ENCODE measurements around the gene APOBEC4.

APOBEC4 gene

DNA sequence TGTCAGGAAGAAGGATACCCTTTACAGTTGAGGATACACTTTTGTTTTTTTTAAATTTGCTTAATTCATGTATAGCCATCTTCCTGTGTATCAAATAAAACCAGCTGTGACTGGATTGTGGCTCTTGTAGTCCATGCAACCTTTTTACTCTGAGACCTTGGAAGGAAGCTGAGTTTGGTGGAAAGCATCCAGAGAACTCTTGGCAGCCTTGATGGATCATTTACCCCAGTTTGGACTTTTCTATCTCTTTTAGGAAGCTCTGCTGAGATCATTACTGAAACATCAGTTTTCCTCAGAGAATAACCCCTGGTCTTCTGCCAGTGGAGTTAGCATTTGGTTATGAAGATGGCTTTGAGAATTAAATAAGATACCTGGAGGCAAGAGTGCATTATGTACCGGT, 21.2 kb upstream of the APOBEC4 start:
- no peak for DNase-seq

DNA sequence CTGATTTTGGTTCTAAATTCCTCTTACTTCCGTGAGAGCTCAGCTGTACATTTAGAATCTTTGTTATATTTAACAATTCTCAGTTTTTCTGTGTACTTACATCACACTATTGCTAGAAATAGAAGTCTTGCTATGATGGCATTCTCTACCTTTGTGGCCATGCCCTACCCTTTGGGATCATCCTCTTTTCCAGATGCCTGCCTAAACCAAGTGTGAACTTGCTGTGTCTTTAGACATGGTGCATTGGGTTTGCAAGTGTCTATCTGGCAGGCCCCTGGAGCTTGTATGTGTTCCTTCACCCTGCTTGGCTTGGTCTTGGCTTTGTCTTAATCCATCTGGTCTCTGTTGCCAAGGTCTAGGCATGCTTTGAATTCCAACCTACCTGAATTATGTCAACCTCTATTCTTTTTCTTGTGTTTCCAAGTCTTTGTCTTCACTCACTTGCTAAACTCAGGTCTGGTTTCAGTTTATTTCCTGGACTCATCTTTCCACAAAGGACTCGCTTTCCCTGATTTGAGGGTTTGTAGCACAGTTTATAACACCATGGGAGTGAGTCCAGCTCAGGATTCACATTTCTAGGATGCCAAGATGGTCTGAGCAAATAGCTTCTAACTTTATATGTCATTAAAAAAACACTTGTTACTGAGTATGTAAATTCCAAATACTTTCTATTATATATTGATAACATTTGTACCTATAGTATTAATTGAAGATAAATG, 20.6 kb upstream of the APOBEC4 start:
- DNase-seq, result no peak

DNA sequence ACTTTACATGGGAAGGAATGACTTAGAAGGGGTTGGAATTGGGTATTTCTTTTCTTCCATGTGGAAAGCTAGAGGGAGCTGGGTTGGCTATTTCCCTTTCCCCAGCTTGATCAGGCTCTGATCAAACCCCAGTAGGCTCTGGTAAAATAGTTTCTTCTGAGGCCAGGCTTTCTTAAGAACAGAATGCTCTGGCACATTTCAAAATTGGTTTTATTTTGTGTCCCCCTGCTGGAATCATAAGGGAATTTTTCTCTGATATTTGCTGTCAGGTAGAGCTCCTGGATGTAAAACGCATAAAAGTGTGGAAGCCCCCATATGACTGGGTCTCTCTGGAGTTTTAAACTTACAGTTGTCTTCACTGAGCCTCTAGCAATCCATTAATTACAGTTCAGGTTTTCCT, 17.1 kb upstream of the APOBEC4 start:
- no peak for DNase-seq

DNA sequence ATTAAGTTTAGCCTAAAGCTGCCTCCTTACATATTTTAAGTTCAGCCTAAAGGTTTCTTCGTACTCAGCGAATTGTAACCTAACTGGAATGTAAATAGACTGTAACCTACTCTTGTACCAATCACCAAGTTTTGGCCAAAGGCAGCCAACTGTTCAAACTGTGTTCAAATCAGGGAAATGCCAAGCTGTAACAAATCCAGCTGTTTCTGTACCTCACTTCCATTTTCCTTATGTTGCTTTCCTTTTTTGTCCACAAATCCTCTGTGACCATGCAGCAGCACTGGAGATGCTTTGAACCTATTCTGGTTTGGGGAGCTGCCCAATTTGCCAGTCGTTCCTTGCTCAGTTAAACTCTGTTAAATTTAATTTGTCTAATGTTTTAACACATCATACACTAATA, 3.2 kb upstream of the APOBEC4 start:
- DNase-seq, result no peak

DNA sequence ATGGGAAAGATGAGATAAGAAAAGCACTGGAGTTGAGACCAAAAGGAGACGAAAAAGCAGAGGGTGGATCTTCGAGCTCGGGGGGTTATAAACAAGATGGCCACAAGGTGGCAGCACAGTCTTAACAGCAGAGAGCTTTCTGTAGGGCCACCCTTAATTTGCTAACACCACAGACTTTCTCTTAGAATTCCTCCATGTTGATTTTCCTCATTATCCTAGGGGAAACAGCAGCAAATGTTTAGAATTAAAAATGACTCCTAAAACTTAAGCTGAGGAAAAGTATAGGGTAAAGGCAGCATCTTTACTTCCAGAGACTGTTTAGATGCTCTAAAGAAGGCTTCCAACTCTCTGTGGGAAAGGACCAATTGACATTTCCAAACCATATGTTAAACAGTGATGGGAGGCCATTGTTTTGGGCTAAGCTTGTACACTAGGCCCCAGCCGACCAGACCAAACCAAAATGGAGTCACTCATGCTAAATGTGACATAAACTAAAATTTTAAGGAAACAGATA, 2.5 kb upstream of the APOBEC4 start:
- peak; percentile 34 to 64 (median 52) for DNase-seq

DNA sequence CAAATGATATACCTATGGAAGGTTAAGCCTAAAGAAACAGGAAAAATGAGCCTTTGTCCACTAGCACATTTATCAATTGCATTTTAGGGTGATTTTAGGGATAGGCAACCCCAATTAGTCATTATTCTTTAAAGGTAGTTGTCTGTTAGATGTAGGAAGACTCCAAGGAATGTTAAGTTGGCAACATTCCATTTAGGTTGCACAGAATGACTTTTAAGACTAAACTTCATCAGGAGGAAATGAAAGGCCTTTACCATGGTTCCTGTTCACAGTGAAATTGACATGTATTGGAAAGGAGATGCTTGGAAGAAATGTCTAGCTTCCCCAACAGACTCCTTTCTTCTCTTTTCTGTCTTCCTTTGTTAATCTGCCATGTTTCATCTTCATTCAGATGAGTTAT, 1.6 kb upstream of the APOBEC4 start:
- DNase-seq, result no peak

DNA sequence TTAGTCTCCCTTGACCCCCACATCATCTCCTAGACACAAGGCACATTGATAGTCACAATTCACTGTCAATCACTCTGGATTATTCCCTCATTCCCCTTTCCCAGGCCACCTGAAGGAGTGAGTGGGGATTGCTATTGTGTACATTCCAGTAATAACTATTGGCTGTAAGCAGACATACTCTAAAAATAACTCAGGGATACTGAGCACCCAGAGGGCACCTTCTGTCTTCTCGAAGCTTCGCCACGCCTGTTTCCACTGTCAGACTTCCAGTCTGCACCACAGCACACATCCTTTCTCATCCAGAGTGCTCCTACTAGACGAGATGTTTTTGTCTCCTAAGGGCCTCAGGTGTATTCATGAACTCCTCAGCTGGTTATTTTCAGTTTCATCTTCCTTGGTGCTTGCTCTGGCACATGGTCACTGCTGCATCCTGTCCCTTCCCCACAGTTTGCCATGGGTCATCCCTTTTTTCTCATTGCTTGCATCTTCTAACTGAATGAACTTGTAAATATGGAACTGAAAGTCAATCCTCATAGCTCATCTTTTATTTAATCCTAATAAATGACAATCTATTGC, 848 bp upstream of the APOBEC4 start:
- DNase-seq, result no peak

DNA sequence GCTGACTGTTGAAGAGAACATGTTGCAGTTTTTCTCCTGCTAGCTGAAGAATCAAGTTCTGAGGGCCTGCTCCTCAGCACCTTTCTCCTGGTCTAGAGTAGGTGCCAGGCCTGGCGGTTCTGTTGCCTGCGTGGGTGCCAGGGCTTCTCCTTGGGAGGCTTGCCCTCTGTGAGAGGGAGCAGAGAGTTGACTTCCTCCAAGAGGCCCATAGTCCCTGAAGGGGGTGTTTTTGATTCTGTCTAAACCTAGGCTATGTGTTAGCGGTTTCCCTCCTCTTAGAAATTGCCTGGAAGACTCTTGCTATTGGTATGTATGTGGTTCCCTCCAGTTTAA, 312 bp upstream of the APOBEC4 start:
- no peak for DNase-seq

DNA sequence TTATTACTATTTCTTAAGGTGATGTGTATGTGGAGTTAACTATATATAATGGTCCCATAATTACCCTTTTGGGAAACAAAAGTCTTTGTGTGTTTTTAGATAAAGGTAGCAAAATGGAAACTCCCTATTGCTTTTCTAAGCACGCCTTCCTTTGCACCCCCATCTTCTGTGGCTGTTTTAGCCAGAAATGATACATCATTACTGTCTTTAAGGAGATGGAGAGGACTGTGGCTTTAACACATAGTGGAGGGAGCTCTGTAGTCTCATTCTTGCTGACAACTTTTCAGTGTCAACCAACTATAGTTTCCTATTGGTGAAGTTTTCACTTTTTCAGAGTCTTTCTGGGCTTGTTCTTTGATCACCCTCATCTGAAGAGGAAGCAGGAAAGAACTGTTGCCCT, 1.0 kb downstream of the APOBEC4 start:
- no peak for DNase-seq

DNA sequence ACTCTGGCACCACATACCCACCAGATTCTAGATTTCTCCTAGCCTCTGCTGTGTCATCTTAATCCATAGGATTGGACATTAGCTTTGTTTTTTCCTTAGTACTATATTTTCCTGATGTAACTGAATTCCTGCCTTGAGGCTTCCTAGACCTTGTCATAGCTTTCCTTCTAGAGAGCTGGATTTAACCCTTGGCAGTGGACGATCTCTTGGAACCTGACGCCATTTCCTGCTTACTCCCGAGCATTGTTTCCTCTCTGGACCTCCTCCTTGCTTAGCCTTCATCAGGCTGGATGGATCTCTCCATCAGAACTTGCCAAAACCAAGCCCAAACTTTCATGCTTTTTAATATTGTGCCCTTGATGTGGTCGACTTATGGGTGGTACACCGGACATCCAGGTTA, 1.5 kb downstream of the APOBEC4 start:
- no peak for DNase-seq

DNA sequence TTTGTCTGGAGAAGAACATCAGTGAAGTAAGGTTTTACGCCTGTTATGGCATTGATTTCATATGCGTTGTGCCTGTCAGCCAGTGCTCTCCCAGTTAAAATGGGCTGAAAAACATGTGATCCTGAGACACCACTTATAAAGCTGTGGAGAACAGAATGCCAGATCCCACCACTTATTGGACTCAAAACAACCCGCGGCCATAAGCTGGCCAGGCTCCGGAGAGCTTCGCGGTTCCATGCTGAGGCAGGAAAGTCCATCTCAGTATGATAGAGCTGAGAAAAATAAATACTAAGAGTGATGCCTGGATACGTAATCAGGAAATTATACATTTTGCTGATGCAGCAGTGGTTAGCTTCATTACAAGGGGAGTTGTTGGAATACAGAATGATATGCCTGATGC, 5.1 kb downstream of the APOBEC4 start:
- DNase-seq, result no peak

DNA sequence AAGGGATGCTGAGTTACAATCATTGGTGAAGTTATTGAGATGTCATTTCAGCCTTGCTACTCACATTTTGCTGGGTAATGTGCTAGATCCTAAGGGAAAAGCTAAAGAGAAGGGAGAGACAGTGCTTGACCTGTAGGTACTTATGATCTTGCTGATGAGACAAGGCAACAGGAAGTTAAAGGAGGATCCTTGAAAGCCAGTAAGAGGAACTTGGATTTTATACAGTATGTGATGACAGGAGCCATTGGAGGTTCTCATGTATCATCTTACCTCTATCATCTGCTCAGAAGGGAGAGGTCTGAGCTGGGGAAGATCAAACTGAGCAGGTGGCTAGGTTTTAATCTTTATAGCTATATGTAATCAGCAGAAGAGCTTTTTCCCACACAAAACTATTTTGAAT, 6.3 kb downstream of the APOBEC4 start:
- DNase-seq, result no peak

DNA sequence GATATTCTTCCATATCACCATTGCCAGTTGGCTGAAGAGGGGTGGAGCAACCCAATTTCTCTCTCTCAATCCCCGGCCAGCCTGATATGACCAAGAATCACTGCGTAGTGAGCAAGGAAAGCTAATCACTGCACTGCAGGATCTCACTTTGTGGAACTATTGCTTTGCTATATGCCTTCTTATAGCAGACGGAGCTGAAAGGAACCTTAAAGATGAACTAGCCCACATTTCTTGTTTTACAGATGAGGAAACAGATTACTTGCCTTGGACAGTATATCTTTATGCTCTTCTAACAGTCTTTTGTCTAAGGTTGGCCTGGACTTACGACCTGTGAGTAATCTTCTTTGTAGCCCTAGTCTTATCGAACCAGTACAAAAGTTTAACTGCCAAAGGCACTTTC, 7.6 kb downstream of the APOBEC4 start:
- DNase-seq, result no peak

DNA sequence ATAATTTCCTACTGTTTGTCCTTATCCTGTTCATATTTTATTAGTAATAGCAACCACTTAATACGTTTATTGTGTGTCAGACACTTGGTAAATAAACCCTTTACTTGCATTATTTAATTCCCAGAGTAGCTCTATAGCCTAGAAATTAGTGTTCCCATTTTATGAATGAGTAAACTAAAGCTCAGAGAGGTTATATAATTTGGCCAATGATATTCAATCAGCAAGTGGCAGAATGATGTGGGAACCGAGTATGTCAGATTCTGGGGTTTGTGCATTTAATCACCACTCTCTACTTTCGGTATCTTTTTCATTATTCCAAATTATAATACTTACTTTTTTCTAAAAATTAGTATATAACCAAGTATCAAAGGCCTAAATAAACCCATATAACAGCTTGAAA, 10.9 kb downstream of the APOBEC4 start:
- DNase-seq, result no peak

DNA sequence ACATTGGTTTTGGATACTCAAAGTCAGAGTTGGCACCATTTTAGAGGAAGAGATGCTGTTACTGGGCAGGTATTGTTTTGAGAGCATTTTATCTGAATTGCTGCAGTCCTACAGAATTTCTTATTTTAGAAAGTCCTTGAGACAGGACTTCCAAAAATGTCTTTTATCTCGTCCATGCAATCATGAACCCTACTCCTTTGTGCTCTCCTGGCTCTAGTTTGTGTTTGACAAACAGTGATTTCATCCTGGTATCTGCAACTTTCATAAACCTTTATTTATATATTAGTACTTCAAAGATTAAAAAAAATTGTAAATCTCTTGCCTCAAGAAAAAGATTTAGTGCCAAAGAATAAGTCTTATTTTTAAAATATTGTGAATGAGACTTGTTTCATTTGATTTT, 12.9 kb downstream of the APOBEC4 start:
- no peak for DNase-seq

DNA sequence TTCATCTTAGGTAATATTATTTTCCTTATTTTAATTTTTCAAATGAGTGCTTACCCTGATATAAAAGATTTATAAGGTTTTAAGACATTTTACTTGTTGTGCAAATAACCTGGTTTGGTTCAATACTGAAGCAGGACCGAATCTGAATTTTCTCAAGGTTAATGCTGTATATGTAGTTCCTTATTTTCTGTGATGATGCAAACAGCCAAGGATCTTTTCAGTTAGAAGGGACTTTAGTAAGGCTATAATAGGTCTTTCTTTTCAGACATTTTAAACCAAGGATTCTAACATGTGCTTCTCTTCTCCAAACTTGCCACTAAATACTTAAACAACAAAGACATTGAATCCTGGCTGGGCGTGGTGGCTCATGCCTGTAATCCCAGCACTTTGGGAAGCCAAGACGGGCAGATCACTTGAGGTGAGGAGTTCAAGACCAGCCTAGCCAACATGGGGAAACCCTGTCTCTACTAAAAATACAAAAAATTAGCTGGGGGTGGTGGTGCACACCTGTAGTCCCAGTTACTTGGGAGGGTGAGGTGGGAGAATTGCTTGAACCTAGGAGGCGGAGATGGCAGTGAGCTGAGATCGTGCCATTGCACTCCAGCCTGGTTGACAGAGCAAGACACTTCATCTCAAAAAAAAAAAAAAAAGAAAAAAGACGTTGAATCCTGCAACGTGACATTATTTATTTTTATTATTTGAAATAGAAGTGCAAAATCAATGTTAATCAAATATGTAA, 14.3 kb downstream of the APOBEC4 start:
- no peak for DNase-seq

DNA sequence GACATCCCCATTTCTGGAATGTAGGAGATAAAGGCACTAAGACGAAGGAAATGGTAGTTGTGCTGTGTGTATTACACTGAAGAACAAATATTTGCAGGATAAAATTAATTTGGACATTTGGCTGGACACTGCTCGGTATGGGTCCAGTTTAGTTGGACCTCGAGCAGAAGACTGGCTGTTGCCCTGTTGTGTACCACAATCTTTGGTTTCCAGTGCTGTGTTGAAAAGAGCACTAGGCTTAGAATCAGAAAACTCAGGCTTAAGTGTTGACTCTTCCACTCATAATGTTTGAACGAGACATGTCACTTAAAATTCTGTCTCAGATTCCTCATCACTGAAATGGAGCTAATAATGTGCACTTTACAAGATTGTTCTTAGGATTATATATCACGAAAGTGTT, 16.3 kb downstream of the APOBEC4 start:
- no peak for DNase-seq

DNA sequence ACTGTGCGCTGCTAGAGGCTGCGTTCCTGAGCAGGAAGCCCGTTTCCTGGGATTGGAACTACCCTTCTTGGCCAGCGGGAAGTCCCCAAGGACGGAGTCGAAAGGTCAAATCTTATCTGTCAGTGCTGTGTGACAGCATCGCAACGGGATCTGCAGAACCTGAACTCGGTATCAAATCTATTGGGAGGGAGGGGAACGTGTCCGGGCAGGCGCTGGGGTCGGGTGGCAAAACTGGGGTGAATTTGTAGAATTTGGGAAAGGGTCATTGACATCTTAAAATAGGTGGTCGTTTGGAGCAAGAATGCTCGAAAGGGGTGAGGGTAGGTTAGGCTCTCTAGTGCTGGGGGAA, 16.8 kb downstream of the APOBEC4 start:
- DNase-seq, result peak in 1 of 4 experiments; percentile 11

DNA sequence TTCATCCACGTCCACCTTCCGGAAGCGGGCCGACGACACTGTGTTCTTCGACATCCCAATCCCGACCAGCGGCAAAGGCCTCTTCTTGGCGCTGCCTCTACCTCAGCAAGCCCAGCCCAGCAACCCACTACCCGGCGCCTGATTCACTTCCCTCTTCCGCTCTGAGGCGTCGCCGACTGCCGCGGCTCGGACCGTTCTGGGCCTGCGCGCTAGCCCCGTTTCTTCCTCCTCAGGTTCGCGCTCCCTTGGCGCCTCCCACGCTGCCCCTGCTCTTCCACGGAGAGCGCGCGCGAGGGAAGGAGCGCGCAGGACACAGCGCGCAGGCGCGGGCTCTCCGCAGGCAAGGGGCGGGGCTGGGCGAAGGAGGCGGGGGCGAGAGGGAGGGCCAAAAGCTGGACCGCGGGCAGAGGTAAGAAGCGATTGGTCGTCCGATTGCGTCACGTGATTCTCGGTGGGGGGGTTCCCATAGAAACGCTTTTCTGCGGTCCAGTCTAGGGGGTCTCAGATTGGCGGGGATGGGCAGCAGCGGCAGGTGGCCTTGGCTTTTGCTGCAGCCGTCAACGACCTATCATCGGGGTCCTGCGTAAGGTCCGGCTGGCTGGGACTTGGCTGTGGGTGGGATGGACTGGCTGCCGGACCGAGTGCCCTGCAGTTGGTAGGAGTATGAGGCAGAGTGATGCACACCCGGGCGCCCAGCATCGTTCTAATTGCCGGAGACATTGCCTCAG, 17.3 kb downstream of the APOBEC4 start, which contains the start of gene ARPC5:
Gene ARPC5, minus strand, starts transcription at position 178 of the 728 bp plus-strand sequence. Its CDS starts 124 bp downstream, at position 54.
- DNase-seq, result peak; percentile 89 to 93 (median 90)

DNA sequence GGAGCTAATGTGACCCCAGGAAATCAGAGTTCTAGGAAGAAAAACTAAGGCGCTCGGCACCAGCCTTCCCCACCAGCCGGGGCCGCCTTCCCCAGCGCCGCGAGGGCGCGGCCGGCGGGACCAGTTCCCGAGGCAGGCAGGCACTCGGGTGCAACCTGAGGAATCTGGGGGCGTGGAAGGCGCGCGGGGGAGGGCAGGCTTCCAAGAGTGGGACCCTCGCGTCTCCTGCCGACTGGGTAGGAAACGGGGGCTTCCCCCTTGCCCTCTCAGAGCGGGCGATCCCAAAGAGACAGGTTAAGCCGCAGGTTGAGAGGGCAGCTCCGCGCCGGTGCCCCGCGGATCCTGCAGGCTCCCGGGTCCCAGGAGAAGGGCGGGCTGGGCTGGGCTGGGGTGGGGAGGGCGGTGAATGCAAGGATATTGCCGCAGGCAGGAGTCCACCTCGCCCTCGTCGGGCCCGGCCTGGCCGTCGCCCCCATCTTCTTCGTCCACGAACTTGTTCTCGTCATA, 18.0 kb downstream of the APOBEC4 start:
- DNase-seq, result peak in 2 of 4 experiments; percentile 18 to 34

DNA sequence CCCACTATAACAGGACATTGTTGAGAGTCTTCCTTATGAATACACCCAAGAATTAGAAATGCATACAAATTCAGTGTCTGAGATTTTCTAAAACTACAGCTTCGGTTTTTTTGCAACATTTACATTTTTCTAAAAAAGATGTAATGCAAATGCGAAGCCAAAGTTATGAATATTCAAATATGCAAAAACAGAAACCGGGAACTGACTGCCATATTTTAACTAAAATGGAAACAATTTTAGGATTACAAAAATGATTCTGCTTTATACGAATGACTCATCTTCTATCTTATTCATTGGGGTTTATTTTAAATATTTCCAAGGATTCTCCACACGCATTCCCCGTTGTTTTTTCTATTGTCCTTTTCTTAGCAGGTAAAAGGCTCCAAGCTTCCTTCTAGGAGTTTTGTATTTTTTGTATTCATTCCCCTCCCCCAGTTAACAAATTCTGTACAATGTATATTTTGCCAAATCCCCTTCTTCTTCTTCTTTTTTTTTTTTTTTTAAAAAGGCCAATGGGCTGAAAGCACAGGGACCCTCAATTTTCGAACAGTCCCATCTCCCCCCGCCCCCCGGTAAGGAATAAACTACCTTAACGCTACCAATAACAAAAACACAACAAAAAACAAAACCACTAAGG, 18.6 kb downstream of the APOBEC4 start:
- DNase-seq, result no peak

DNA sequence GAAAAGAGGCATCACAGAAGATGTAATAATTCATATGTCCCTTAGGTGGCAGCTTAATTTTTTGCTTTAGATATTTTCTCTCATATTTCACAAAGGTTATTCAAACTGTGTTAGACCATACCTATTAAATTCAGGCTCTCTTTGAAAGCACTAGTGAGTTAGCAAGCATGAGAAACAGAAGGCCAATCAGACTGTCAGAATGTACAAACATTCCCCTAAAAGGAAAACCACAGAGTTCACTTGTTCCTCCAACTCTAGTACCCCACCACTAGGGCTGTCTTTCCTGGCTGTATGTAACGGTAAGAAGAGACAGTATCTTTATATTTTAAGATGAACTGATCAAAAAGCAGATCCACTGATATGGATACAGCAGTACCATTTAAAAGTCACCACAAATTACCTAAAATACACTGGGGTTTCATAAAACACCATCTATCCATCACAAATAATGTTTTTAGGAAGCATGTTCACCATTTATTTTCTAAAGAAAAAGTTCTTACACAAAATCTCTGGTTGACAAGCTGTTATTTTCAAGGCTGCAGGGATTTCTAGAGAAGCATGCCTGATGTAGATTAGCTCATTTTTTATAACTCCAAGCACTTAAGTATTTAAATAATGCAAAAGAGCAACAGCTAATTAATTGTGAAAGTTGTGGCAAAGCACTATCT, 19.3 kb downstream of the APOBEC4 start:
- no peak for DNase-seq

Measured in activated CD4-positive, CD25-positive, alpha-beta regulatory T cell (primary cell).